ENCODE data around the gene STRIP2. TPM values are rescaled to one million over a fixed set of nuclear protein-coding genes. Genes with fewer than 3 reads are reported as not detected.
"Not testable (repeated sequence)": the region's sequence is repeated elsewhere in the genome, so short reads cannot be mapped to it uniquely, and the experiment has no call there.

Gene STRIP2
- polyA plus RNA-seq, 4 donors: 0.22 to 1.3 (median 0.95) TPM; not detected in 1

DNA sequence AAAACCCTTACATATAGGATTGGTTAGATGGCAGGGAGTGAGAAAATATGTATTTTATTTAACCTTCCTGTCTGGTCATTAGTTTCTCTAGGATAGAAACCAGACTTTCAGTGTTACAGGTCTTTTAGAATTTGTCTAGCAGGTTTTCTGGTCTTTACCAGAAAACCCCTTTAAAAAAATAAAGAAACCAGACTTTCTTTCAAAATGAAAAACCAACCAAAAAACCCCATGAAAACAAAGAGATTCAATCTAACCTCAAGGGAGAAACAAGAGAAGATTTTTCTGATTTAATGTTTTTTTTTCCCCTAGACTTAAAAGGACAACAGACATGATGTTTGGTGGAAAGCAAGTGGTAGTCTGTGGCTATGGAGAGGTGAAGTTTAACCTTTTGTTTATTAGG, 28.7 kb upstream of the STRIP2 start:
- Histone ChIP-seq H3K4me3 (ENCODE audit: low read depth in 1 of 3, low read length in 3 of 3) (no peak overlapping the region), H3K9me3 (ENCODE audit: control insufficient read depth in 2 of 2, insufficient read depth in 1 of 2, low read depth in 1 of 2, low read length in 1 of 2) (no peaks in the 10 kb centered on the region), H3K4me1 (ENCODE audit: control insufficient read depth in 3 of 3, insufficient read depth in 2 of 3, low read depth in 1 of 3, low read length in 2 of 3) (no peaks in the 10 kb centered on the region), H3K27ac (ENCODE audit: low read depth in 1 of 3, low read length in 2 of 3) (no peak overlapping the region), H3K27me3 (ENCODE audit: control insufficient read depth in 3 of 3, insufficient read depth in 3 of 3, low read length in 3 of 3) (no peaks in the 10 kb centered on the region), H3K36me3 (ENCODE audit: control insufficient read depth in 3 of 3, insufficient read depth in 2 of 3, low read depth in 1 of 3, low read length in 3 of 3) (peaks cover 5 to 21% (median 11%) of the 10 kb centered on the region in 3 donors)
- DNase-seq: no peak
- no peak for FAIRE-seq

GRCh38 chr7:129410238-129410637, 24.0 kb upstream of the STRIP2 start:
- not testable (repeated sequence) for H3K9me3 ChIP-seq (ENCODE audit: control insufficient read depth in 2 of 2, insufficient read depth in 1 of 2, low read depth in 1 of 2, low read length in 1 of 2); H3K27ac ChIP-seq (ENCODE audit: low read depth in 1 of 3, low read length in 2 of 3); H3K4me3 ChIP-seq (ENCODE audit: low read depth in 1 of 3, low read length in 3 of 3); DNase-seq; FAIRE-seq; H3K27me3 ChIP-seq (ENCODE audit: control insufficient read depth in 3 of 3, insufficient read depth in 3 of 3, low read length in 3 of 3); H3K4me1 ChIP-seq (ENCODE audit: control insufficient read depth in 3 of 3, insufficient read depth in 2 of 3, low read depth in 1 of 3, low read length in 2 of 3)
- peaks cover 7 to 24% (median 13%) of the 10 kb centered on the region in 3 donors for H3K36me3 ChIP-seq (ENCODE audit: control insufficient read depth in 3 of 3, insufficient read depth in 2 of 3, low read depth in 1 of 3, low read length in 3 of 3)
- WGBS, 3 donors: 86 to 93% (median 92%) methylated on average over 8 of the region's 8 CpGs

- Histone ChIP-seq H3K27me3 (ENCODE audit: control insufficient read depth in 3 of 3, insufficient read depth in 3 of 3, low read length in 3 of 3) (no peaks in the 10 kb centered on the region), H3K4me3 (ENCODE audit: low read depth in 1 of 3, low read length in 3 of 3) (no peak overlapping the region), H3K4me1 (ENCODE audit: control insufficient read depth in 3 of 3, insufficient read depth in 2 of 3, low read depth in 1 of 3, low read length in 2 of 3) (no peaks in the 10 kb centered on the region), H3K27ac (ENCODE audit: low read depth in 1 of 3, low read length in 2 of 3) (no peak overlapping the region), H3K9me3 (ENCODE audit: control insufficient read depth in 2 of 2, insufficient read depth in 1 of 2, low read depth in 1 of 2, low read length in 1 of 2) (no peaks in the 10 kb centered on the region), H3K36me3 (ENCODE audit: control insufficient read depth in 3 of 3, insufficient read depth in 2 of 3, low read depth in 1 of 3, low read length in 3 of 3) (peaks cover 5 to 24% (median 16%) of the 10 kb centered on the region in 3 donors)
- FAIRE-seq (no peak), DNase-seq (no peak)
- 94 to 99% (median 97%) methylated on average over 4 of the region's 4 CpGs for WGBS, 3 donors
Measured at GRCh38 chr7:129412501-129412900, 21.7 kb upstream of the STRIP2 start.

DNA sequence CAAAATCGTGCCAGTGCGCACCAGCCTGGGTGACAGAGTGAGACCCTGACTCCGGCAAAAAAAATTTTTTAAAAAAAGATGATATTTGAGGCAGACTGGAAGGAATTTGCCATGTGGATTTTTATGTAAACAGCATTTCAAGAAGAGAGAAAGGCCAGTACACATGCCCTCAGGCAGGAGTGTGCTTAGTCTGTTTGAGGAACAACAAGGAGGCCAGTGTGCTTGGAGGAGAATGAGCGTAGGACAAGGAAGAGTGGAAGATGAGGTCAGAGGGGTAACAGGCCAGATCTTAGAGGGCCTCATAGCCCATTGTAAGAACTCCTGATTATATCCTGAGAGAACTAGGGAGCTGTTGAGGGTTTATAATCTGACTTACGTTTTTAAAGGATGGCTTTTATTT, 17.2 kb upstream of the STRIP2 start:
- no peaks in the 10 kb centered on the region for H3K9me3 ChIP-seq (ENCODE audit: control insufficient read depth in 2 of 2, insufficient read depth in 1 of 2, low read depth in 1 of 2, low read length in 1 of 2)
- no peaks in the 10 kb centered on the region for H3K27me3 ChIP-seq (ENCODE audit: control insufficient read depth in 3 of 3, insufficient read depth in 3 of 3, low read length in 3 of 3)
- H3K4me3 ChIP-seq (ENCODE audit: low read depth in 1 of 3, low read length in 3 of 3): no peak overlapping the region
- no peak overlapping the region for H3K27ac ChIP-seq (ENCODE audit: low read depth in 1 of 3, low read length in 2 of 3)
- no peaks in the 10 kb centered on the region for H3K4me1 ChIP-seq (ENCODE audit: control insufficient read depth in 3 of 3, insufficient read depth in 2 of 3, low read depth in 1 of 3, low read length in 2 of 3)
- WGBS, 3 donors: 94 to 97% (median 95%) methylated on average over 5 of the region's 5 CpGs
- FAIRE-seq (no peak), DNase-seq (no peak)
- peaks cover 0 to 16% (median 14%) of the 10 kb centered on the region in 3 donors for H3K36me3 ChIP-seq (ENCODE audit: control insufficient read depth in 3 of 3, insufficient read depth in 2 of 3, low read depth in 1 of 3, low read length in 3 of 3)

DNA sequence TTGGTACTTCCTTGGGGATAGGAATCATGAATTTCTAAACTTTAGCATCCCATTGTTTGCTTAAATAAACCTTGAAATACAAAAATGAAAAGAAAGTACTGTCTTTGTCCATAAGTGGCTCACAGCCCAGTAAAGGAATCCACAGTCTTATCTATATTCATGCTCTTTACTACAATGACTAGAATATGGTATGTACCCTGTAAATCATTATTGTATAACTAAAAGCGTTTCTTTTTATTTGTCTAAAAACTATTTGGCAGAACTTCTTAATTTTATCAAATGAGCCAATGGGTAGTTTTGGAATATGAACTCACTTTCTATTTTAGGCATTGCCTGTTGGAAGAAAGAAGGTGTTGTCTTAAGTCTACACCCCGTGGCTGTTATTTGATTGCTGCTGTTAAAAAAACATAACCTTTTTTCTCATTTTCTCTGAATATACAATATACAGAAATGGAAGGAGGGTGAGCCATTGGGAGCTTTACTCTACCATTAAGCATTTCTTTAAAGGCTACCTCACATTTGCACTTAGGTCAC, 12.4 kb upstream of the STRIP2 start:
- DNase-seq: no peak
- 52 to 64% (median 56%) methylated on average over 2 of the region's 2 CpGs for WGBS, 3 donors
- no peaks in the 10 kb centered on the region for H3K27me3 ChIP-seq (ENCODE audit: control insufficient read depth in 3 of 3, insufficient read depth in 3 of 3, low read length in 3 of 3)
- FAIRE-seq: no peak
- H3K4me3 ChIP-seq (ENCODE audit: low read depth in 1 of 3, low read length in 3 of 3): no peak overlapping the region
- peaks cover 0 to 14% (median 14%) of the 10 kb centered on the region in 3 donors for H3K36me3 ChIP-seq (ENCODE audit: control insufficient read depth in 3 of 3, insufficient read depth in 2 of 3, low read depth in 1 of 3, low read length in 3 of 3)
- no peak overlapping the region for H3K27ac ChIP-seq (ENCODE audit: low read depth in 1 of 3, low read length in 2 of 3)
- H3K9me3 ChIP-seq (ENCODE audit: control insufficient read depth in 2 of 2, insufficient read depth in 1 of 2, low read depth in 1 of 2, low read length in 1 of 2): no peaks in the 10 kb centered on the region
- no peaks in the 10 kb centered on the region for H3K4me1 ChIP-seq (ENCODE audit: control insufficient read depth in 3 of 3, insufficient read depth in 2 of 3, low read depth in 1 of 3, low read length in 2 of 3)

DNA sequence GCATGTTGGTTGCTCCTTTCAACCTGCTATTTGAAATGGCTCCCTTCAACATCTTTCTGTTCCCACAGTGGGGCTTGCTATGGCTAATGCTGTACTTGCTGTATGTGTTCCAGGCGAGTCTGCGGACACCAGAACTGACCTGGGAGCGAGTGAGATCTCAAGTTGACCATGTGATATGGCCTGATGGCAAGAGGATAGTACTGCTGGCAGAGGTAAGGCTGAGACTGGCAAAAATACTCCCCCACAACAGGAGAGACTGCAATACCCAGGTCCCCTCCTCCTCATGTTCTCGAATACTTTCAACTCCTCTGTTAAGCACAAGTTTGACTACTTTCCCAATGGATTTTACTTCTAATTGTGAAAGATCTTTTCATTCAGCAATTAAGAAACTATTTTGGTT, 11.5 kb upstream of the STRIP2 start:
- no peak overlapping the region for H3K27ac ChIP-seq (ENCODE audit: low read depth in 1 of 3, low read length in 2 of 3)
- no peaks in the 10 kb centered on the region for H3K4me1 ChIP-seq (ENCODE audit: control insufficient read depth in 3 of 3, insufficient read depth in 2 of 3, low read depth in 1 of 3, low read length in 2 of 3)
- DNase-seq (no peak), FAIRE-seq (no peak)
- peaks cover 0 to 22% (median 16%) of the 10 kb centered on the region in 3 donors for H3K36me3 ChIP-seq (ENCODE audit: control insufficient read depth in 3 of 3, insufficient read depth in 2 of 3, low read depth in 1 of 3, low read length in 3 of 3)
- no peaks in the 10 kb centered on the region for H3K27me3 ChIP-seq (ENCODE audit: control insufficient read depth in 3 of 3, insufficient read depth in 3 of 3, low read length in 3 of 3)
- H3K4me3 ChIP-seq (ENCODE audit: low read depth in 1 of 3, low read length in 3 of 3): no peak overlapping the region
- 93 to 97% (median 96%) methylated on average over 4 of the region's 4 CpGs for WGBS, 3 donors
- H3K9me3 ChIP-seq (ENCODE audit: control insufficient read depth in 2 of 2, insufficient read depth in 1 of 2, low read depth in 1 of 2, low read length in 1 of 2): no peaks in the 10 kb centered on the region

- Histone ChIP-seq H3K4me3 (ENCODE audit: low read depth in 1 of 3, low read length in 3 of 3) (no peak overlapping the region), H3K36me3 (ENCODE audit: control insufficient read depth in 3 of 3, insufficient read depth in 2 of 3, low read depth in 1 of 3, low read length in 3 of 3) (peaks cover 0 to 22% (median 16%) of the 10 kb centered on the region in 3 donors), H3K27me3 (ENCODE audit: control insufficient read depth in 3 of 3, insufficient read depth in 3 of 3, low read length in 3 of 3) (no peaks in the 10 kb centered on the region), H3K27ac (ENCODE audit: low read depth in 1 of 3, low read length in 2 of 3) (no peak overlapping the region), H3K9me3 (ENCODE audit: control insufficient read depth in 2 of 2, insufficient read depth in 1 of 2, low read depth in 1 of 2, low read length in 1 of 2) (no peaks in the 10 kb centered on the region), H3K4me1 (ENCODE audit: control insufficient read depth in 3 of 3, insufficient read depth in 2 of 3, low read depth in 1 of 3, low read length in 2 of 3) (no peaks in the 10 kb centered on the region)
- peak in 1 of 2 donors; percentile 56 for DNase-seq
- WGBS, 3 donors: 90 to 96% (median 95%) methylated on average over 2 of the region's 2 CpGs
- FAIRE-seq: no peak
Measured at GRCh38 chr7:129423700-129424410, 10.4 kb upstream of the STRIP2 start.

- FAIRE-seq: no peak
- H3K4me3 ChIP-seq (ENCODE audit: low read depth in 1 of 3, low read length in 3 of 3): no peak overlapping the region
- no peaks in the 10 kb centered on the region for H3K4me1 ChIP-seq (ENCODE audit: control insufficient read depth in 3 of 3, insufficient read depth in 2 of 3, low read depth in 1 of 3, low read length in 2 of 3)
- peaks cover 0 to 19% (median 14%) of the 10 kb centered on the region in 3 donors for H3K36me3 ChIP-seq (ENCODE audit: control insufficient read depth in 3 of 3, insufficient read depth in 2 of 3, low read depth in 1 of 3, low read length in 3 of 3)
- H3K9me3 ChIP-seq (ENCODE audit: control insufficient read depth in 2 of 2, insufficient read depth in 1 of 2, low read depth in 1 of 2, low read length in 1 of 2): no peaks in the 10 kb centered on the region
- H3K27ac ChIP-seq (ENCODE audit: low read depth in 1 of 3, low read length in 2 of 3): no peak overlapping the region
- no peak for DNase-seq
- H3K27me3 ChIP-seq (ENCODE audit: control insufficient read depth in 3 of 3, insufficient read depth in 3 of 3, low read length in 3 of 3): no peaks in the 10 kb centered on the region
Measured at GRCh38 chr7:129426482-129426881, 7.8 kb upstream of the STRIP2 start.

All from small intestine (tissue), 7 donors.